ENCODE measurements around the gene DACH1.

DACH1 gene

GRCh38 chr13:71611292-71611691 is 255.7 kb downstream of the DACH1 start (continued):
- TF ChIP-seq ZBTB11 (tag by site-specific recombination; conservative IDR thresholded peaks at IDR 0.05; ENCODE audit: low read depth) (no peak), ZNF561 (tag by site-specific recombination; IDR thresholded peaks at IDR 0.05; ENCODE audit: borderline replicate concordance) (no peak), ZNF146 (tag by site-specific recombination; IDR thresholded peaks at IDR 0.05) (no peak), PRDM1 (tag by site-specific recombination; IDR thresholded peaks at IDR 0.05) (no peak), ZNF37A (tag by site-specific recombination; IDR thresholded peaks at IDR 0.05) (no peak), YY2 (tag by site-specific recombination; IDR thresholded peaks at IDR 0.05) (no peak), SCRT2 (tag by site-specific recombination; IDR thresholded peaks at IDR 0.05) (peak; percentile 47), WT1 (tag by site-specific recombination; IDR thresholded peaks at IDR 0.05) (no peak)

GRCh38 chr13:71610876-71611275 is 256.1 kb downstream of the DACH1 start:
- H3K9me3 ChIP-seq (ENCODE audit: control insufficient read depth, insufficient read depth, low read depth, low read length) = no peaks in the 10 kb centered on the region
- H3K27ac ChIP-seq (ENCODE audit: extremely low read depth, low read depth, low read length) = no peak overlapping the region
- no peak overlapping the region for H3K4me3 ChIP-seq (ENCODE audit: low read depth, low read length)
- no peaks in the 10 kb centered on the region for H3K36me3 ChIP-seq (ENCODE audit: control insufficient read depth in 2 of 2, insufficient read depth in 1 of 2, low read length in 2 of 2)
- CTCF ChIA-PET = interaction anchor here (0.9 kb wide), 1 partner anchor 294 kb away, joined by 3 read pairs; no protein-coding TSS in a partner anchor
- POLR2A ChIA-PET = no interaction called here
- H3K4me1 ChIP-seq (ENCODE audit: control insufficient read depth, insufficient read depth, low read length) = no peaks in the 10 kb centered on the region
- TF ChIP-seq ZNF837 (tag by site-specific recombination; IDR thresholded peaks at IDR 0.05) = no peak
- TF ChIP-seq ZNF76 (tag by site-specific recombination; IDR thresholded peaks at IDR 0.05; ENCODE audit: borderline replicate concordance, low read depth) = no peak
- no peak for TF ChIP-seq ZXDB (tag by site-specific recombination; IDR thresholded peaks at IDR 0.05)
- no peak for TF ChIP-seq ZNF354C (tag by site-specific recombination; IDR thresholded peaks at IDR 0.05; ENCODE audit: borderline replicate concordance, low read depth)
- TF ChIP-seq ZNF530 (tag by site-specific recombination; IDR thresholded peaks at IDR 0.05; ENCODE audit: low read depth) = no peak
- TF ChIP-seq ZNF341 (tag by site-specific recombination; IDR thresholded peaks at IDR 0.05; ENCODE audit: low read depth) = no peak
- TF ChIP-seq SETDB1 (IDR thresholded peaks at IDR 0.05; ENCODE audit: insufficient read length, low read length) = peak; percentile 29
- TF ChIP-seq ZNF335 (tag by site-specific recombination; conservative IDR thresholded peaks at IDR 0.05) = peak; percentile 69
- no peak for TF ChIP-seq BCL11A (tag by site-specific recombination; IDR thresholded peaks at IDR 0.05; ENCODE audit: low read depth)
- no peak for TF ChIP-seq ZNF449 (tag by site-specific recombination; IDR thresholded peaks at IDR 0.05)
- TF ChIP-seq ZSCAN23 (tag by site-specific recombination; IDR thresholded peaks at IDR 0.05) = no peak
- no peak for TF ChIP-seq ZNF37A (tag by site-specific recombination; IDR thresholded peaks at IDR 0.05)
- no peak for TF ChIP-seq ZNF791 (tag by site-specific recombination; IDR thresholded peaks at IDR 0.05)
- TF ChIP-seq ZBTB21 (tag by site-specific recombination; IDR thresholded peaks at IDR 0.05) = no peak
- TF ChIP-seq ZNF776 (tag by site-specific recombination; IDR thresholded peaks at IDR 0.05; ENCODE audit: borderline replicate concordance) = no peak
- no peak for TF ChIP-seq ZNF274 (IDR thresholded peaks at IDR 0.05; ENCODE audit: low read length)
- TF ChIP-seq ZNF274 (tag by site-specific recombination; IDR thresholded peaks at IDR 0.05; ENCODE audit: borderline replicate concordance) = no peak
- TF ChIP-seq ZNF664 (tag by site-specific recombination; IDR thresholded peaks at IDR 0.05) = no peak
- TF ChIP-seq PRDM1 (tag by site-specific recombination; IDR thresholded peaks at IDR 0.05) = peak; percentile 79
- TF ChIP-seq ZNF692 (tag by site-specific recombination; IDR thresholded peaks at IDR 0.05) = no peak
- TF ChIP-seq GLIS2 (tag by site-specific recombination; IDR thresholded peaks at IDR 0.05) = no peak
- TF ChIP-seq ZNF202 (tag by site-specific recombination; IDR thresholded peaks at IDR 0.05; ENCODE audit: borderline replicate concordance) = no peak
- TF ChIP-seq ZNF19 (tag by site-specific recombination; IDR thresholded peaks at IDR 0.05; ENCODE audit: low read depth) = no peak
- TF ChIP-seq WT1 (tag by site-specific recombination; IDR thresholded peaks at IDR 0.05) = no peak
- TF ChIP-seq ZFP41 (tag by site-specific recombination; IDR thresholded peaks at IDR 0.05; ENCODE audit: borderline replicate concordance) = no peak
- TF ChIP-seq ZNF214 (tag by site-specific recombination; IDR thresholded peaks at IDR 0.05; ENCODE audit: borderline replicate concordance) = no peak
- no peak for TF ChIP-seq ZNF785 (tag by site-specific recombination; IDR thresholded peaks at IDR 0.05)
